Prostate gland (tissue), 2 donors: ENCODE data around the gene IL21R.

Experiments used
- POLR2A ChIP-seq: fragments of 450-650 bp; IDR thresholded peaks from one replicate; pipeline ENCODE4 v1.6.1; 2016; ENCODE audit warnings: antibody characterized with exemption, mild to moderate bottlenecking
- TF ChIP-seq, protein P1 (sequence below), 4 experiments: fragments of 200-600 bp in 2 of 4; fragments of 450-650 bp in 2 of 4; sonication (generic) in 2 of 4; IDR thresholded peaks; 1 replicate in 3 of 4; 2 replicates in 1 of 4; pipeline ENCODE4 v1.5.1; 2016 to 2019; ENCODE audit warnings: antibody characterized with exemption in 4 of 4, mild to moderate bottlenecking in 2 of 4, moderate library complexity in 2 of 4

DNA sequence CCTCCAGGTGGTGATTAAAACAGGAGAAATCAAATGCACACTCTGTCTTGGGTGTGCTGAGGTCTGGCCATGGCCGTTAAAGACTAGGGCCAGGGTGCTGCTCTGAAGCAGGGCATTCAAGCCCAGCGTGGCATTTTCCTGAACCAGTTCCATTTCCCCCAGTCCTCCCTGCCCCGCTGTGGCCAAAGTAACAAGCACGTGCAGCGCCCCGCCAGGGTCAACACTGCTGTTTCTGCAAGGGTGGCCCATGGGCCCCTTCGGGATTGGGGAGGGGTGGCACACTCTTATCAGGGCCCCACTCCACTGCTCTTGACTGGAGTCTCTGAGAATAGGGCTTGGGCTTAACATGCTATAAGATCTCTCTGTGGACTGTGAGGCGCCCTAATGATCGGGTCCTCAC, 72.9 kb downstream of the IL21R start:
- TF ChIP-seq POLR2A = no peak
- TF ChIP-seq, protein P1, sequence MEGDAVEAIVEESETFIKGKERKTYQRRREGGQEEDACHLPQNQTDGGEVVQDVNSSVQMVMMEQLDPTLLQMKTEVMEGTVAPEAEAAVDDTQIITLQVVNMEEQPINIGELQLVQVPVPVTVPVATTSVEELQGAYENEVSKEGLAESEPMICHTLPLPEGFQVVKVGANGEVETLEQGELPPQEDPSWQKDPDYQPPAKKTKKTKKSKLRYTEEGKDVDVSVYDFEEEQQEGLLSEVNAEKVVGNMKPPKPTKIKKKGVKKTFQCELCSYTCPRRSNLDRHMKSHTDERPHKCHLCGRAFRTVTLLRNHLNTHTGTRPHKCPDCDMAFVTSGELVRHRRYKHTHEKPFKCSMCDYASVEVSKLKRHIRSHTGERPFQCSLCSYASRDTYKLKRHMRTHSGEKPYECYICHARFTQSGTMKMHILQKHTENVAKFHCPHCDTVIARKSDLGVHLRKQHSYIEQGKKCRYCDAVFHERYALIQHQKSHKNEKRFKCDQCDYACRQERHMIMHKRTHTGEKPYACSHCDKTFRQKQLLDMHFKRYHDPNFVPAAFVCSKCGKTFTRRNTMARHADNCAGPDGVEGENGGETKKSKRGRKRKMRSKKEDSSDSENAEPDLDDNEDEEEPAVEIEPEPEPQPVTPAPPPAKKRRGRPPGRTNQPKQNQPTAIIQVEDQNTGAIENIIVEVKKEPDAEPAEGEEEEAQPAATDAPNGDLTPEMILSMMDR (IDR thresholded peaks at IDR 0.05) = no peak
